Testis (tissue), 2 donors: ENCODE results near the gene IQCF6.

Source experiments
- POLR2A ChIP-seq: fragments of 450-650 bp; IDR thresholded peaks from one replicate; pipeline ENCODE4 v1.6.1; 2017; ENCODE audit warnings: antibody characterized with exemption, mild to moderate bottlenecking, moderate library complexity
- TF ChIP-seq, protein P1 (sequence below), 3 experiments: fragments of 450-650 bp in 2 of 3; fragments of 200-600 bp in 1 of 3; sonication (generic) in 1 of 3; IDR thresholded peaks; one replicate each; pipeline ENCODE4 v1.5.1; 2016 to 2019; ENCODE audit warnings: antibody characterized with exemption in 3 of 3, mild to moderate bottlenecking in 2 of 3, moderate library complexity in 1 of 3

DNA sequence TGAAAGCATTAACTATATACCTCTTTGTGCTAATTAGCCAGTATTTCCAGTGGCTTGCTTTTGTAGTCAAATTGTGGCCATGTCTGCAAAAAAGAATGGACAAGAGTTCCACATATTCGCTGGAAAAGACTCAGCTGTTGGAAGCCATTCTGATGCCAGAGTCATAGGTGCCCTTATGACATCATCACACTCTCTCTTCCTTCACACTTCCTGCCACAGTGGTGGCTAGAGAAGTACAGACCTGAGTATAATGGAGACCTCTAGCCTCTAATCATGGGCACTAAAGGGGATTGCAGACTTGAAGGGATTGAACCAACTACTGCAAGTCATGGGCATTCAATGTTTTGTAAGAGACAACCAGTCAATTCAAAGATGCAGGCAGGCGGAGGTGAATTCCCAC, 38.3 kb upstream of the IQCF6 start:
- no peak for TF ChIP-seq POLR2A
- TF ChIP-seq, protein P1, sequence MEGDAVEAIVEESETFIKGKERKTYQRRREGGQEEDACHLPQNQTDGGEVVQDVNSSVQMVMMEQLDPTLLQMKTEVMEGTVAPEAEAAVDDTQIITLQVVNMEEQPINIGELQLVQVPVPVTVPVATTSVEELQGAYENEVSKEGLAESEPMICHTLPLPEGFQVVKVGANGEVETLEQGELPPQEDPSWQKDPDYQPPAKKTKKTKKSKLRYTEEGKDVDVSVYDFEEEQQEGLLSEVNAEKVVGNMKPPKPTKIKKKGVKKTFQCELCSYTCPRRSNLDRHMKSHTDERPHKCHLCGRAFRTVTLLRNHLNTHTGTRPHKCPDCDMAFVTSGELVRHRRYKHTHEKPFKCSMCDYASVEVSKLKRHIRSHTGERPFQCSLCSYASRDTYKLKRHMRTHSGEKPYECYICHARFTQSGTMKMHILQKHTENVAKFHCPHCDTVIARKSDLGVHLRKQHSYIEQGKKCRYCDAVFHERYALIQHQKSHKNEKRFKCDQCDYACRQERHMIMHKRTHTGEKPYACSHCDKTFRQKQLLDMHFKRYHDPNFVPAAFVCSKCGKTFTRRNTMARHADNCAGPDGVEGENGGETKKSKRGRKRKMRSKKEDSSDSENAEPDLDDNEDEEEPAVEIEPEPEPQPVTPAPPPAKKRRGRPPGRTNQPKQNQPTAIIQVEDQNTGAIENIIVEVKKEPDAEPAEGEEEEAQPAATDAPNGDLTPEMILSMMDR (IDR thresholded peaks at IDR 0.05), result no peak
